Measurements from ENCODE around the gene NBAS. TPM values are rescaled to one million over a fixed set of nuclear protein-coding genes. Genes with fewer than 3 reads are reported as not detected.

The NBAS gene
- total and polyA plus RNA-seq, 2 donors (not counting 3 experiments of a cell fraction or from before 2014, with no cell fraction given) = 29.4 to 43.0 TPM

DNA sequence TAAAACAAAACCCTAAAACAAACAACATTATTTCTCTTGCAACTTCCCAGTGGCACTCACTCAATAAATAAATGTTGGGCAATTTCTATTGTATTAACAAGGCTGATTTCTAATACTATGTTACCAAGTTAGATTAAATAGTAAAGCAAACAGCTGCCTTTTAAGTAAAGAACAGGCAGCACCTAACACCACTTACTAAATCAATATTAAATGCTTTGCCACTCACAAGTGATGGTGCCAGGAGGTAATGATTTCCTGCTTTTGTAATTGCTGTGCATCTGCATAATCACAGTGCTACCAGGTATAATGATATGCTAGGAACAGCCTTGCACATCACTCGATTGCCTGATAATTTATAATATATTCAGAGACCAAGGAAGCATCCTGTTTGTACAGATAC is 276.5 kb downstream of the NBAS start:
- Histone ChIP-seq H3K4me2 (ENCODE audit: insufficient read depth, low read length) (no peak overlapping the region), H3K27me3 (ENCODE audit: control insufficient read depth in 2 of 2, insufficient read depth in 2 of 2, low read length in 2 of 2) (no peaks in the 10 kb centered on the region), H3K4me1 (ENCODE audit: control insufficient read depth, extremely low read depth, insufficient read depth, low read length) (no peaks in the 10 kb centered on the region), H3K36me3 (ENCODE audit: control insufficient read depth in 2 of 2, extremely low read depth in 1 of 2, insufficient read depth in 2 of 2, low read length in 2 of 2) (no peaks in the 10 kb centered on the region), H4K20me1 (replicated peaks; ENCODE audit: control insufficient read depth, extremely low read depth, insufficient read depth, low read length) (no peaks in the 10 kb centered on the region), H3K9me1 (replicated peaks; ENCODE audit: control insufficient read depth, extremely low read depth, insufficient read depth, low read length) (no peaks in the 10 kb centered on the region), H3K27ac (ENCODE audit: insufficient read depth, low read depth, low read length) (no peak overlapping the region), H3K79me2 (ENCODE audit: control insufficient read depth, insufficient read depth, low read length) (no peaks in the 10 kb centered on the region), H2AFZ (ENCODE audit: low read depth, low read length) (no peak overlapping the region), H3K9me3 (replicated peaks; ENCODE audit: control insufficient read depth, insufficient read depth, low read length) (no peaks in the 10 kb centered on the region), H3K9ac (replicated peaks; ENCODE audit: extremely low read depth, insufficient read depth, low read length) (no peak overlapping the region), H3K4me3 (replicated peaks in 1 of 3; ENCODE audit: insufficient read depth in 1 of 3, low read depth in 1 of 3, low read length in 3 of 3) (no peak overlapping the region)
- dilution Hi-C loops (cut with MboI; ENCODE audit: extremely low pct_ligation_motif_present, low sequenced_read_pairs) = no loop called here
- no peak for TF ChIP-seq MYC (IDR thresholded peaks at IDR 0.05; ENCODE audit: low read depth, low read length)
- TF ChIP-seq, protein P1, sequence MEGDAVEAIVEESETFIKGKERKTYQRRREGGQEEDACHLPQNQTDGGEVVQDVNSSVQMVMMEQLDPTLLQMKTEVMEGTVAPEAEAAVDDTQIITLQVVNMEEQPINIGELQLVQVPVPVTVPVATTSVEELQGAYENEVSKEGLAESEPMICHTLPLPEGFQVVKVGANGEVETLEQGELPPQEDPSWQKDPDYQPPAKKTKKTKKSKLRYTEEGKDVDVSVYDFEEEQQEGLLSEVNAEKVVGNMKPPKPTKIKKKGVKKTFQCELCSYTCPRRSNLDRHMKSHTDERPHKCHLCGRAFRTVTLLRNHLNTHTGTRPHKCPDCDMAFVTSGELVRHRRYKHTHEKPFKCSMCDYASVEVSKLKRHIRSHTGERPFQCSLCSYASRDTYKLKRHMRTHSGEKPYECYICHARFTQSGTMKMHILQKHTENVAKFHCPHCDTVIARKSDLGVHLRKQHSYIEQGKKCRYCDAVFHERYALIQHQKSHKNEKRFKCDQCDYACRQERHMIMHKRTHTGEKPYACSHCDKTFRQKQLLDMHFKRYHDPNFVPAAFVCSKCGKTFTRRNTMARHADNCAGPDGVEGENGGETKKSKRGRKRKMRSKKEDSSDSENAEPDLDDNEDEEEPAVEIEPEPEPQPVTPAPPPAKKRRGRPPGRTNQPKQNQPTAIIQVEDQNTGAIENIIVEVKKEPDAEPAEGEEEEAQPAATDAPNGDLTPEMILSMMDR (IDR thresholded peaks at IDR 0.05; ENCODE audit: extremely low read depth in 1 of 2, insufficient read depth in 1 of 2, low read depth in 1 of 2, low read length in 2 of 2) = no peak
- no peak for TF ChIP-seq GATA2 (IDR thresholded peaks at IDR 0.05; ENCODE audit: insufficient read depth, insufficient read length, low read depth, low read length)
- TF ChIP-seq POLR2A (IDR thresholded peaks at IDR 0.05; ENCODE audit: low read depth, low read length) = no peak
- TF ChIP-seq JUN (IDR thresholded peaks at IDR 0.05; ENCODE audit: borderline replicate concordance, insufficient read depth, insufficient read length, low read depth) = no peak
- TF ChIP-seq, protein P2, sequence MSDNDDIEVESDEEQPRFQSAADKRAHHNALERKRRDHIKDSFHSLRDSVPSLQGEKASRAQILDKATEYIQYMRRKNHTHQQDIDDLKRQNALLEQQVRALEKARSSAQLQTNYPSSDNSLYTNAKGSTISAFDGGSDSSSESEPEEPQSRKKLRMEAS (IDR thresholded peaks at IDR 0.05; ENCODE audit: insufficient read depth, insufficient read length) = no peak
- TF ChIP-seq FOS (IDR thresholded peaks at IDR 0.05; ENCODE audit: borderline replicate concordance, insufficient read depth, low read length) = no peak
- TF ChIP-seq EZH2 (IDR thresholded peaks at IDR 0.05; ENCODE audit: borderline replicate concordance, low read depth, low read length, severe bottlenecking) = no peak
- TF ChIP-seq POLR2AphosphoS5 (IDR thresholded peaks at IDR 0.05; ENCODE audit: insufficient read depth, low read depth, low read length) = no peak
- intact Hi-C loops (cut with micrococcal nuclease) = no loop called here
- ChIA-PET POLR2A (no interaction called here), CTCF (interaction anchor here (0.9 kb wide), 1 partner anchor 293 kb away, joined by 3 read pairs; no protein-coding TSS in a partner anchor)
- no peak for FAIRE-seq
- no TSS peak for BruUV-seq (replicated peaks)
- no peak for DNase-seq (ENCODE audit: low read depth, low spot score)

All from endothelial cell of umbilical vein (primary cell).